ENCODE data around the gene ZNF639. TPM values are rescaled to one million over a fixed set of nuclear protein-coding genes. Genes with fewer than 3 reads are reported as not detected.

Gene ZNF639
- polyA plus RNA-seq, 1 donor (not counting 4 experiments of a cell fraction or from before 2014, with no cell fraction given) = 15.8 TPM

DNA sequence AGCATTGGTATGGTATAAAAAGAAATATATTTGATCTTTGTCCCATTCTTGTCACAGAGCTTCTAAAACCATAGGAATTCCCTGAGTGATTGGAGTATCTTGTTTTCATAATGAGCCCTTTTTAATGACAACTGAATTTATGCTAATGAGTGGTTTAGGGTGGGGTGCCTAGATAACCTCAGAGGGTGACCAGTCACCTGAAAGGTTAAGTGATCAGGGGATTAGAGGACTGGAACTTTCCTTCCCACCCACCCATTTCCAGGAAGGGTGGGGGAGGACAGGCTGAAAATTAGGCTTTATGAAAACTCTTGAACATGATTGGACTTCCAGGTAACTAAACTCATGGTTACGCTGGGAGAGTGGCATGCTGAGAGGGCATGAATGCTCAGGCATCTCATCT lies 33.2 kb downstream of the ZNF639 start:
- H3K4me2 ChIP-seq (ENCODE audit: control insufficient read depth, extremely low read depth, insufficient read depth, low read depth, low read length) = no peak overlapping the region
- peaks cover 4% of the 10 kb centered on the region for H3K4me1 ChIP-seq (ENCODE audit: control insufficient read depth, extremely low read depth, insufficient read depth, low read length)
- FAIRE-seq (no peak), DNase-seq (ENCODE audit: low read depth, low spot score) (no peak)
- no peak overlapping the region for H3K27ac ChIP-seq (ENCODE audit: control insufficient read depth, insufficient read depth, low read length)
- H3K79me2 ChIP-seq (ENCODE audit: control insufficient read depth, insufficient read depth, low read length) = peaks cover 5% of the 10 kb centered on the region
- H3K36me3 ChIP-seq (ENCODE audit: control insufficient read depth in 2 of 2, extremely low read depth in 1 of 2, insufficient read depth in 2 of 2, low read length in 2 of 2) = peaks cover 15 to 25% of the 10 kb centered on the region in 2 experiments
- H2AFZ ChIP-seq (ENCODE audit: control insufficient read depth, low read length) = no peak overlapping the region
- dilution Hi-C loops (cut with MboI; ENCODE audit: extremely low pct_ligation_motif_present, low sequenced_read_pairs) = no loop called here
- TF ChIP-seq, protein P1, sequence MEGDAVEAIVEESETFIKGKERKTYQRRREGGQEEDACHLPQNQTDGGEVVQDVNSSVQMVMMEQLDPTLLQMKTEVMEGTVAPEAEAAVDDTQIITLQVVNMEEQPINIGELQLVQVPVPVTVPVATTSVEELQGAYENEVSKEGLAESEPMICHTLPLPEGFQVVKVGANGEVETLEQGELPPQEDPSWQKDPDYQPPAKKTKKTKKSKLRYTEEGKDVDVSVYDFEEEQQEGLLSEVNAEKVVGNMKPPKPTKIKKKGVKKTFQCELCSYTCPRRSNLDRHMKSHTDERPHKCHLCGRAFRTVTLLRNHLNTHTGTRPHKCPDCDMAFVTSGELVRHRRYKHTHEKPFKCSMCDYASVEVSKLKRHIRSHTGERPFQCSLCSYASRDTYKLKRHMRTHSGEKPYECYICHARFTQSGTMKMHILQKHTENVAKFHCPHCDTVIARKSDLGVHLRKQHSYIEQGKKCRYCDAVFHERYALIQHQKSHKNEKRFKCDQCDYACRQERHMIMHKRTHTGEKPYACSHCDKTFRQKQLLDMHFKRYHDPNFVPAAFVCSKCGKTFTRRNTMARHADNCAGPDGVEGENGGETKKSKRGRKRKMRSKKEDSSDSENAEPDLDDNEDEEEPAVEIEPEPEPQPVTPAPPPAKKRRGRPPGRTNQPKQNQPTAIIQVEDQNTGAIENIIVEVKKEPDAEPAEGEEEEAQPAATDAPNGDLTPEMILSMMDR (optimal IDR thresholded peaks at IDR 0.05 in 1 of 3, IDR thresholded peaks at IDR 0.05 in 1 of 3, conservative IDR thresholded peaks at IDR 0.05 in 1 of 3; ENCODE audit: extremely low read depth in 1 of 3, insufficient read depth in 2 of 3, low read length in 3 of 3) = no peak
- TF ChIP-seq EZH2 (IDR thresholded peaks at IDR 0.05; ENCODE audit: low read length) = no peak
- H3K27me3 ChIP-seq (ENCODE audit: control insufficient read depth, extremely low read depth, insufficient read depth, low read length) = no peaks in the 10 kb centered on the region
- no peaks in the 10 kb centered on the region for H4K20me1 ChIP-seq (ENCODE audit: control insufficient read depth, extremely low read depth, insufficient read depth, low read length)
- H3K9me1 ChIP-seq (ENCODE audit: control insufficient read depth, extremely low read depth, insufficient read depth, low read length) = no peaks in the 10 kb centered on the region
- H3K9ac ChIP-seq (ENCODE audit: control insufficient read depth, extremely low read depth, insufficient read depth, low read length) = no peak overlapping the region
- no peak overlapping the region for H3K4me3 ChIP-seq (ENCODE audit: control insufficient read depth in 2 of 3, extremely low read depth in 1 of 3, insufficient read depth in 2 of 3, low read depth in 1 of 3, low read length in 3 of 3)
- H3K9me3 ChIP-seq (ENCODE audit: control insufficient read depth, low read depth, low read length) = no peaks in the 10 kb centered on the region

DNA sequence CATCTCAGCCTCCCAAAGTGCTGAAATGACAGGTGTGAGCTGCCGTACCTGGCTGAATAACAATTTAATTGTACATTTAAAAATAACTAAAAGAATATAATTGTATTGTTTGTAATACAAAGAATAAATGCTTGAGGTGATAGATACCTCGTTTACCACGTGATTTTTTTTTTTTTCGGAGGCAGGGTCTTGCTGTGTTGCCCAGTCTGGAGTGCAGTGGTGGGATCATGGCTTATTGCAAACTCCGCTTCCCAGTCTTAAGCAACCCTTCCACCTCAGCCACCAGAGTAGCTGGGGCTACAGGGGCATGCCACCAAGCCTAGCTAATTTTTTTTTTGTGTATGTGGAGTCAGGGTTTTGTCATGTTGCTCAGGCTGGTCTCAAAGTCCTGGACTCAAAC lies 40.5 kb downstream of the ZNF639 start:
- no peak overlapping the region for H2AFZ ChIP-seq (ENCODE audit: control insufficient read depth, low read length)
- no peaks in the 10 kb centered on the region for H3K27me3 ChIP-seq (ENCODE audit: control insufficient read depth, extremely low read depth, insufficient read depth, low read length)
- H3K4me1 ChIP-seq (ENCODE audit: control insufficient read depth, extremely low read depth, insufficient read depth, low read length) = no peaks in the 10 kb centered on the region
- H3K9me1 ChIP-seq (ENCODE audit: control insufficient read depth, extremely low read depth, insufficient read depth, low read length) = no peaks in the 10 kb centered on the region
- H4K20me1 ChIP-seq (ENCODE audit: control insufficient read depth, extremely low read depth, insufficient read depth, low read length) = no peaks in the 10 kb centered on the region
- no peak overlapping the region for H3K9ac ChIP-seq (ENCODE audit: control insufficient read depth, extremely low read depth, insufficient read depth, low read length)
- no peaks in the 10 kb centered on the region for H3K9me3 ChIP-seq (ENCODE audit: control insufficient read depth, low read depth, low read length)
- TF ChIP-seq EZH2 (IDR thresholded peaks at IDR 0.05; ENCODE audit: low read length) = no peak
- dilution Hi-C loops (cut with MboI; ENCODE audit: extremely low pct_ligation_motif_present, low sequenced_read_pairs) = no loop called here
- no peak overlapping the region for H3K4me2 ChIP-seq (ENCODE audit: control insufficient read depth, extremely low read depth, insufficient read depth, low read depth, low read length)
- H3K79me2 ChIP-seq (ENCODE audit: control insufficient read depth, insufficient read depth, low read length) = no peaks in the 10 kb centered on the region
- peaks cover 8 to 18% of the 10 kb centered on the region in 2 experiments for H3K36me3 ChIP-seq (ENCODE audit: control insufficient read depth in 2 of 2, extremely low read depth in 1 of 2, insufficient read depth in 2 of 2, low read length in 2 of 2)
- H3K4me3 ChIP-seq (ENCODE audit: control insufficient read depth in 2 of 3, extremely low read depth in 1 of 3, insufficient read depth in 2 of 3, low read depth in 1 of 3, low read length in 3 of 3) = no peak overlapping the region
- no peak for DNase-seq (ENCODE audit: low read depth, low spot score)
- no peak for FAIRE-seq
- H3K27ac ChIP-seq (ENCODE audit: control insufficient read depth, insufficient read depth, low read length) = no peak overlapping the region

DNA sequence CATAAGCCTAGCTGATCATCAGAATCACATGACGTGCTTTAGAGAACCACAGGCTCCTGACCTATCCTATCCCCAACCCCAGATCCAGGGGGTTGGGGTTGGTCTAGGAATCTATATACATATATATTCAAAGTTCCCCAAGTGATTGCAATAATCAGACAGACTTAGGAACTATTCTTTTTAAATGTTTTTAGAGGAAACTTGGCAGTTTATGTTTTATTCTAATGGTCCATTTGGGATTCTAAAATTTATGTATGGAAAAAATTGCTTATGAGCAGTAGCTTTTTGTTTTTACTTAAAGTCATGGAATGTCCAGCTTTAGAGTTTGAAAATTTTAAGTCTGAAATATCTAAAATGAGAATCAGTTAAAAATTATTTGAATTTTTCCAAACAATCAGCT lies 46.8 kb downstream of the ZNF639 start:
- dilution Hi-C loops (cut with MboI; ENCODE audit: extremely low pct_ligation_motif_present, low sequenced_read_pairs) = no loop called here
- H3K9ac ChIP-seq (ENCODE audit: control insufficient read depth, extremely low read depth, insufficient read depth, low read length) = no peak overlapping the region
- H4K20me1 ChIP-seq (ENCODE audit: control insufficient read depth, extremely low read depth, insufficient read depth, low read length) = no peaks in the 10 kb centered on the region
- no peaks in the 10 kb centered on the region for H3K4me1 ChIP-seq (ENCODE audit: control insufficient read depth, extremely low read depth, insufficient read depth, low read length)
- no peaks in the 10 kb centered on the region for H3K79me2 ChIP-seq (ENCODE audit: control insufficient read depth, insufficient read depth, low read length)
- H3K36me3 ChIP-seq (ENCODE audit: control insufficient read depth in 2 of 2, extremely low read depth in 1 of 2, insufficient read depth in 2 of 2, low read length in 2 of 2) = peaks cover 4 to 14% of the 10 kb centered on the region in 2 experiments
- H3K27me3 ChIP-seq (ENCODE audit: control insufficient read depth, extremely low read depth, insufficient read depth, low read length) = no peaks in the 10 kb centered on the region
- H3K9me1 ChIP-seq (ENCODE audit: control insufficient read depth, extremely low read depth, insufficient read depth, low read length) = no peaks in the 10 kb centered on the region
- no peak overlapping the region for H2AFZ ChIP-seq (ENCODE audit: control insufficient read depth, low read length)
- H3K9me3 ChIP-seq (ENCODE audit: control insufficient read depth, low read depth, low read length) = no peaks in the 10 kb centered on the region
- H3K27ac ChIP-seq (ENCODE audit: control insufficient read depth, insufficient read depth, low read length) = no peak overlapping the region
- FAIRE-seq (no peak), DNase-seq (ENCODE audit: low read depth, low spot score) (no peak)
- H3K4me2 ChIP-seq (ENCODE audit: control insufficient read depth, extremely low read depth, insufficient read depth, low read depth, low read length) = no peak overlapping the region
- H3K4me3 ChIP-seq (ENCODE audit: control insufficient read depth in 2 of 3, extremely low read depth in 1 of 3, insufficient read depth in 2 of 3, low read depth in 1 of 3, low read length in 3 of 3) = no peak overlapping the region
- TF ChIP-seq EZH2 (IDR thresholded peaks at IDR 0.05; ENCODE audit: low read length) = no peak
- TF ChIP-seq, protein P1 (optimal IDR thresholded peaks at IDR 0.05 in 1 of 3, IDR thresholded peaks at IDR 0.05 in 1 of 3, conservative IDR thresholded peaks at IDR 0.05 in 1 of 3; ENCODE audit: extremely low read depth in 1 of 3, insufficient read depth in 2 of 3, low read length in 3 of 3) = no peak
